COR-L47 (cell line): Measurements from ENCODE around the gene ALDH18A1.
"Not testable (repeated sequence)": the region's sequence is repeated elsewhere in the genome, so short reads cannot be mapped to it uniquely, and the experiment has no call there.

Source experiments
- DNase-seq: peaks from one replicate; lab custom pipeline; 2025; lab: John Stamatoyannopoulos, UW

Gene ALDH18A1

GRCh38 chr10:95656291-95657164 is at the start of gene ALDH18A1:
Gene ALDH18A1 (minus strand): TSS chr10:95656711. CDS start chr10:95653377, 3,334 bp downstream.
- peak; percentile 35 for DNase-seq

- no peak for DNase-seq
These were observed 41.9 kb upstream of the ALDH18A1 start for GRCh38 chr10:95698415-95698814.

- DNase-seq = no peak
These were observed 40.9 kb upstream of the ALDH18A1 start for GRCh38 chr10:95697429-95697828.

GRCh38 chr10:95694665-95695064 is 38.2 kb upstream of the ALDH18A1 start:
- no peak for DNase-seq

GRCh38 chr10:95693668-95694534 is 37.4 kb upstream of the ALDH18A1 start, which contains the start of gene TCTN3:
Gene TCTN3 (minus strand): TSS chr10:95693927. CDS start chr10:95693899, 28 bp downstream.
- DNase-seq = peak; percentile 93

- no peak for DNase-seq
These were observed 36.7 kb upstream of the ALDH18A1 start for GRCh38 chr10:95693071-95693667.

GRCh38 chr10:95691281-95691680 is 34.8 kb upstream of the ALDH18A1 start:
- DNase-seq = no peak

GRCh38 chr10:95688648-95689047 is 32.1 kb upstream of the ALDH18A1 start:
- DNase-seq = no peak

- DNase-seq = no peak
These were observed 27.5 kb upstream of the ALDH18A1 start for GRCh38 chr10:95683966-95684365.

GRCh38 chr10:95675403-95676116 is 19.0 kb upstream of the ALDH18A1 start:
- no peak for DNase-seq

GRCh38 chr10:95674643-95675042 is 18.1 kb upstream of the ALDH18A1 start:
- no peak for DNase-seq

- not testable (repeated sequence) for DNase-seq
These were observed 16.1 kb upstream of the ALDH18A1 start for GRCh38 chr10:95672641-95673040.

- no peak for DNase-seq
These were observed 8.0 kb upstream of the ALDH18A1 start for GRCh38 chr10:95664543-95664942.

- DNase-seq = no peak
These were observed 7.0 kb upstream of the ALDH18A1 start for GRCh38 chr10:95663496-95663895.

- DNase-seq = no peak
These were observed 5.3 kb upstream of the ALDH18A1 start for GRCh38 chr10:95661818-95662217.

- DNase-seq = no peak
These were observed 3.8 kb upstream of the ALDH18A1 start for GRCh38 chr10:95660283-95660682.

- no peak for DNase-seq
These were observed 739 bp upstream of the ALDH18A1 start for GRCh38 chr10:95657250-95657649.

GRCh38 chr10:95655571-95656290 is 780 bp downstream of the ALDH18A1 start:
- DNase-seq = no peak

- DNase-seq = no peak
These were observed 2.6 kb downstream of the ALDH18A1 start for GRCh38 chr10:95653895-95654294.

GRCh38 chr10:95651346-95652060 is 5.0 kb downstream of the ALDH18A1 start:
- no peak for DNase-seq
